ENCODE measurements around the gene SUFU. TPM values are rescaled to one million over a fixed set of nuclear protein-coding genes. Genes with fewer than 3 reads are reported as not detected.

The SUFU gene
- total and polyA plus RNA-seq, 2 of the 13 experiments (the other 11 are each of a cell fraction or from before 2014, with no cell fraction given): 2.9 to 5.5 TPM

- TF ChIP-seq MLXIP (CRISPR knock-in tag; IDR thresholded peaks at IDR 0.05; ENCODE audit: borderline replicate concordance) (no peak), PLRG1 (conservative IDR thresholded peaks at IDR 0.05) (no peak), ZNF577 (CRISPR knock-in tag; IDR thresholded peaks at IDR 0.05; ENCODE audit: borderline replicate concordance, low read depth) (no peak), ZNF512 (CRISPR knock-in tag; IDR thresholded peaks at IDR 0.05) (no peak), THAP11 (CRISPR knock-in tag; IDR thresholded peaks at IDR 0.05) (peak; percentile 94), E2F2 (CRISPR knock-in tag; IDR thresholded peaks at IDR 0.05; ENCODE audit: borderline replicate concordance) (no peak), PPARG (CRISPR knock-in tag; conservative IDR thresholded peaks at IDR 0.05) (peak; percentile 55; the same call in 1 of the 2 replicates), NFIC (IDR thresholded peaks at IDR 0.05; ENCODE audit: low read length) (no peak), ZNF704 (CRISPR knock-in tag; IDR thresholded peaks at IDR 0.05; ENCODE audit: borderline replicate concordance) (no peak), ZNF33B (CRISPR knock-in tag; IDR thresholded peaks at IDR 0.05) (no peak), STAT5B (CRISPR knock-in tag; IDR thresholded peaks at IDR 0.05) (no peak), CHD4 (IDR thresholded peaks at IDR 0.05; ENCODE audit: borderline replicate concordance, low read length) (no peak), ZNF501 (CRISPR knock-in tag; IDR thresholded peaks at IDR 0.05) (no peak), THRA (CRISPR knock-in tag; IDR thresholded peaks at IDR 0.05; ENCODE audit: borderline replicate concordance) (no peak; the same call in 1 of the 2 replicates), ARNT (IDR thresholded peaks at IDR 0.05) (no peak), ZSCAN21 (CRISPR knock-in tag; IDR thresholded peaks at IDR 0.05; ENCODE audit: borderline replicate concordance) (no peak; the same call in 1 of the 2 replicates), ZNF644 (CRISPR knock-in tag; IDR thresholded peaks at IDR 0.05; ENCODE audit: low read depth) (no peak)
Observed at GRCh38 chr10:102503264-102504178, at the start of gene SUFU (continued).

Measured in HepG2 (cell line).